RPMI8226 (cell line): Measurements from ENCODE around the gene SOX15.

Experiments used
- DNase-seq: peaks from one replicate; pipeline ENCODE4 v3.0.0-alpha.2; 2015

The SOX15 gene

GRCh38 chr17:7576432-7576937 is 13.4 kb downstream of the SOX15 start:
- DNase-seq, result no peak

GRCh38 chr17:7575959-7576358 is 13.9 kb downstream of the SOX15 start:
- DNase-seq, result no peak

GRCh38 chr17:7575481-7575883 is 14.4 kb downstream of the SOX15 start:
- no peak for DNase-seq

- no peak for DNase-seq
Observed at GRCh38 chr17:7574176-7574953, 15.5 kb downstream of the SOX15 start.

- DNase-seq, result peak; percentile 85
Observed at GRCh38 chr17:7573324-7574080, 16.4 kb downstream of the SOX15 start.

DNA sequence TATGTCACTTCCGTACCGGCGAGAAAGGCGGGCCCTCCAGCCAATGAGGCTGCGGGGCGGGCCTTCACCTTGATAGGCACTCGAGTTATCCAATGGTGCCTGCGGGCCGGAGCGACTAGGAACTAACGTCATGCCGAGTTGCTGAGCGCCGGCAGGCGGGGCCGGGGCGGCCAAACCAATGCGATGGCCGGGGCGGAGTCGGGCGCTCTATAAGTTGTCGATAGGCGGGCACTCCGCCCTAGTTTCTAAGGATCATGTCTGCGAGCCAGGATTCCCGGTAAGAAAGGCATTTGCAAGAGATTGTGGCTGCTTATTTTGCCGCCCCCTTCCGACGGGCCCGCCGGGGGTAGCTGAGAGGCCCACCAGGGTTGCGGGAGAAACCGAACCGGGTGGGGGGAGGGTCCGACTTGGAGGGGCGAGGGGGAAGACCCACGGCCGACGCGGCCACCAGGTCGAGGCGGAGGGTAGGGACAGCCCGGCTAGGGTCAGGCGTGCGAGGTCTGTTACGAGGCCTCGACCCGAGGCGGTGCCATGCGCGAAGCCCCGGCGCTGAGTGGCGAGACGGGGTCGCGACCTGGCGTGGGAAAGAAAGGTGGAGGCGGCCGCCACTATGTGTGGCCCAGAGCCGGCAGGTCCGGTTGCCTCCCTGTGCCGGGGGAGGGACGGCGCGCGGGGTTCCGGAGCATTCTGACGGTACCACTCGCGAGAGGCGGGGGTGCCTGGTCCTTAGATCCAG is 17.1 kb downstream of the SOX15 start:
- peak; percentile 97 for DNase-seq

DNA sequence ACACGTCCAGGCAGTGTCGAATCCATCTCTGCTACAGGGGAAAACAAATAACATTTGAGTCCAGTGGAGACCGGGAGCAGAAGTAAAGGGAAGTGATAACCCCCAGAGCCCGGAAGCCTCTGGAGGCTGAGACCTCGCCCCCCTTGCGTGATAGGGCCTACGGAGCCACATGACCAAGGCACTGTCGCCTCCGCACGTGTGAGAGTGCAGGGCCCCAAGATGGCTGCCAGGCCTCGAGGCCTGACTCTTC is 17.6 kb downstream of the SOX15 start:
- no peak for DNase-seq

GRCh38 chr17:7570351-7570750 is 19.5 kb downstream of the SOX15 start:
- no peak for DNase-seq

DNA sequence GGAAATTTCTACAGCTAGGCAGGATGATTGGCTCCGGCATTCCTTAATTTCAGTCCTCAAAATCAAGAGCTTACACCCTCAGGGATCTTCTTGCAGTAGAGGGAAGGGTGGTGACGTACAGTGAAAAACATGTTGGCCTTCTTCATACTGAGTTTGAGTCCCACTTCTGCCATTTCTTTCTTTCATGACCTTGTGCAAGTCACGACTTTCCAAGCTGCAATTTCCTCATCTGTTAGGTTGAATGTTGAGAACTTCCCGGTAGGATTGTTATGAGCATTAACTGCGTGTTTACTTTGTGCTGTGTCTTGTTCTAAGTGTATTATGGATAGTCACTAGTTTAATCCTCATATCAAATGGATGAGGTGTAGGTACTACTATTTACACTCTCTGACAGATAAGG is 20.3 kb downstream of the SOX15 start:
- no peak for DNase-seq

GRCh38 chr17:7563115-7563869 is 26.6 kb downstream of the SOX15 start:
- no peak for DNase-seq

DNA sequence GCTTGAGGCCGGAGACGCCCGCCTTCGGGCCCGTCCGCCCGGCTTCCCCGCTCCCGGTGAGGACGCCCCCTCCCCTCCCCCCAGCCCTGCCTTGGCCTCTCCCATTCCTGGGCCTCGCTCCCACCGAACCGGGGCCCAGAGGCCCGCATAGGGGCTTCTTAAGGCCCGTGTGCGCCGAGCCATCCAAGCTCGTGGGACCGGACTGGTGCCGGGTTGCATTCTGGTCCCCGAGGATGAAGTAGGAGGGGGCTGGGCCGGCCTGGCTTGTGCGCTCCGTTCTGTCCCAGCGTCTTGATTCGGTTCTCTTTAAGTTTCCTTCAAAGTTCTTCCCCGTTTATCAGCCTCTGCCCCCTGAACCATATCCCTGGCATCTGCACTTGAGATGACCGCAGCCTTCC is 27.7 kb downstream of the SOX15 start:
- DNase-seq, result no peak

DNA sequence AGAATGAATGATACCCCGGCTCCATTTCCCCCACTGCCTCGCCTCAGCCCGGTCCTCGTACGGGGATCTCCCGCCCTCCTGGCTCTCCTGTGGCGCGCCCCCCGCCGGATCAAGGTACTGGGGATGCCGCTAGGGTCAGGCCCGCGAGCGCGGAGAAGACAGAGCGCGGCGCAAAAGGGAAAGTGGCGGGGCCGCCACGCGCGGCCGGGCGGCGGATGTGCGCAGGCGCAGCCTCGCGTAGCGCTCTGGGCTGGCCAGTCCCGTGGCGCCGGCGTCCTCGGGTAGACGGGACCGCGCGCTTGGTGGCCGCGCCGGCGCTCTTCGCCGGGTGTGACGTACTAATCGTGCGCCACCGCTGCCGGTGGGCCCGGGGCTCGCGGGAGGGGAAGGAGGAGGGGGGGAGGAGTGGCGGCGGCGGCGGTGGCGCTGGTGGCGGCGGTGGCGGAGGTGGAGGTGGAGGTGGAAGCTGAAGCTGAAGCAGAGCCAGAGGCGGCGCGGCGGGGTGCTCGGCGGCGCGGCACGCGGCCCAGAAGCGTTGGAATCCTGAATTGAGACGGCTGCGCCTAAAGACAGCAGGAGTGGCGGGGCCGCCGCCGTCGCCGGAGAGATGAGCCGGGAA is 28.2 kb downstream of the SOX15 start, which contains the start of gene SENP3:
SENP3 (plus strand) TSS at position 331 of the 619 bp plus-strand sequence. CDS start 1,158 bp downstream, outside the sequence.
- DNase-seq, result peak; percentile 91

DNA sequence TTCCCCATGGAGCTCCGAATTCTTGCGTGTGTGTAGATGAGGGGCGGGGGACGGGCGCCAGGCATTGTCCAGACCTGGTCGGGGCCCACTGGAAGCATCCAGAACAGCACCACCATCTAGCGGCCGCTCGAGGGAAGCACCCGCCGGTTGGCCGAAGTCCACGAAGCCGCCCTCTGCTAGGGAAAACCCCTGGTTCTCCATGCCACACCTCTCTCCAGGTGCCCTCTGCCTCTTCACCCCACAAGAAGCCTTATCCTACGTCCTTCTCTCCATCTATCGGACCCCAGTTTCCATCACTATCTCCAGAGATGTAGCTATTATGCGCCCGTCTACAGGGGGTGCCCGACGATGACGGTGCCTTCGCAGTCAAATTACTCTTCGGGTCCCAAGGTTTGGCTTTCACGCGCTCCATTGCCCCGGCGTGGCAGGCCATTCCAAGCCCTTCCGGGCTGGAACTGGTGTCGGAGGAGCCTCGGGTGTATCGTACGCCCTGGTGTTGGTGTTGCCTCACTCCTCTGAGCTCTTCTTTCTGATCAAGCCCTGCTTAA is 28.8 kb downstream of the SOX15 start:
- DNase-seq, result peak; percentile 85

- peak; percentile 63 for DNase-seq
Observed at GRCh38 chr17:7560172-7561027, 29.5 kb downstream of the SOX15 start.

DNA sequence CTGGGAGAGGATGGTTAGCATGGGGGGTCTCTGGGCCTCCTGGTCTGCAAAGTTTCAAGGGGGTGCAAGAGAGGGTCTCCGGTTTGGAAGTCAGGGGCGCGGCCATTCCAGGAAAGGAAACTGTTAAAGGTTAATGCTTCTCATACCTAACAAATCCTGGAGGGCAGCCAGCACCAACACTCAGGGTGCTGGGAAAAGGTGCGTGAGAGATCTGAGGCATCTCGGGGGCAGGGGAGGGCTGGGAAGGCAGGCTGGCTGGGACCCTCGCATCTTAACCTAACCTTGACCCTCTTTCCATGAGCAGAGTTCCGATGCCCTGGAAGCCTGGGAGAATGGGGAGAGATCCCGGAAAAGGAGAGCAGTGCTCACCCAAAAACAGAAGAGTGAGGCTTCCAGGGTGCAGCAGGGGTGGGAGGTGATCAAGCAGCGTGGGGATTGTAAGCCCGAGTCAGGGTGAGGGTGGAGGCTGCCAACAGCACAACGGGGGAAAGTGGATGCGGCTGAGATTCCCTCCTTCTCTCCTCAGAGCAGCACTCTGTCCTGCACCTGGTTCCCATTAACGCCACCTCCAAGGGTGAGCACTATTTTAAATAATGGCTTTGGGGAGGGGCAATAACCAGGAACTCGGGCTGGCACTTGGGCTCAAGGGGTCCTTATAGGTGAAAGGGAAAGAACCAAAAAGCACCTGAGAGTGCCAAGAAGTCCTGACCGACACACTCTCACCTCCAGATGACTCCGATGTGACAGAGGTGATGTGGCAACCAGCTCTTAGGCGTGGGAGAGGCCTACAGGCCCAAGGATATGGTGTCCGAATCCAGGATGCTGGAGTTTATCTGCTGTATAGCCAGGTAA is 30.3 kb downstream of the SOX15 start:
- no peak for DNase-seq

DNA sequence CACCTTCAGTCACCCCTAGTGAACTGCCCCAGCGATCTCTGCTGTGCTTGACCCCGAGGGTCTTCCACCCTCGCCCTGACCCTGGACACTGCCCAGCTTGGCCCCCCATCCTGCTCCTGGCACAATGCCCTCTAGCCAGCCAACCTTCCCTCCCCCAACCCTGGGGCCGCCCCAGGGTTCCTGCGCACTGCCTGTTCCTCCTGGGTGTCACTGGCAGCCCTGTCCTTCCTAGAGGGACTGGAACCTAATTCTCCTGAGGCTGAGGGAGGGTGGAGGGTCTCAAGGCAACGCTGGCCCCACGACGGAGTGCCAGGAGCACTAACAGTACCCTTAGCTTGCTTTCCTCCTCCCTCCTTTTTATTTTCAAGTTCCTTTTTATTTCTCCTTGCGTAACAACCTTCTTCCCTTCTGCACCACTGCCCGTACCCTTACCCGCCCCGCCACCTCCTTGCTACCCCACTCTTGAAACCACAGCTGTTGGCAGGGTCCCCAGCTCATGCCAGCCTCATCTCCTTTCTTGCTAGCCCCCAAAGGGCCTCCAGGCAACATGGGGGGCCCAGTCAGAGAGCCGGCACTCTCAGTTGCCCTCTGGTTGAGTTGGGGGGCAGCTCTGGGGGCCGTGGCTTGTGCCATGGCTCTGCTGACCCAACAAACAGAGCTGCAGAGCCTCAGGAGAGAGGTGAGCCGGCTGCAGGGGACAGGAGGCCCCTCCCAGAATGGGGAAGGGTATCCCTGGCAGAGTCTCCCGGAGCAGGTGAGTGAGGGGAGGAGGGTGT is 31.2 kb downstream of the SOX15 start, which contains the start of gene TNFSF13:
TNFSF13 (plus strand) TSS at position 207 of the 776 bp plus-strand sequence; CDS start at position 497, 290 bp downstream.
- peak; percentile 25 for DNase-seq

DNA sequence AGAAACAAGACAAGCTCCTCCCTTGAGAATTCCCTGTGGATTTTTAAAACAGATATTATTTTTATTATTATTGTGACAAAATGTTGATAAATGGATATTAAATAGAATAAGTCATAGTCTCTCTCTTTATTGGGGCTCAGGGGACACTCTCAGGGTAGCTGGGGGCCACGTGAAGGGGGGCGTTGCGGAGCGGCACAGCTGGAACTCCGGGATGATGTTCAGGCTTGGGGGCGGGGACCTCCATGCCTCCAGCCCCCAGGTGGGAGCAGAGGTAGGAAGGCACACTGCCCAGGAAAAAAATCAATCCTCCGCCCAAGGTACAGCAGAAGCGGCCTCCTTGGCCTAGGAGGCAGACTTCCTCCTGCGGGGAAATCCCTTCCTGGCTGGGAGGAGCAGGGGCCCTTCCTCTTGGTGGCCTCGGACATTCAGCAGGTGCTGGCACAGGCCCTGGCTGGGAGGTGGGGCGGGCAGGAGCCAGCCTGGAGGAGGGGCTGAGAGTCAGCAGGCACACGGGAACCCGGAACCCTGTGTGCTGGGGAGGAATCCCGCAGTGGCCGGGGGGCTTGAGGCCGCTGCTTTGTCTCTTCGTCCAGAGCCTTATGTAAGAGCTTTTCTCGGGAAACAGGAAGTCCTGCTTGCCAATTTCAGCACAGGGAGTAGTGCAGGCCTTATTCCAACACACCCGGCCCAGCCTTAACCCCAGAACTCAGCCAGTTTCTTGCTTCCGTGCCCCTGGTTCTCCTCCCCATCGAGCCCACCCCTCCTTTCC is 31.9 kb downstream of the SOX15 start:
- DNase-seq, result peak; percentile 87

GRCh38 chr17:7557147-7557764 is 32.6 kb downstream of the SOX15 start:
- no peak for DNase-seq
